Caco-2 (cell line): ENCODE results near the gene MYO9A. TPM values are rescaled to one million over a fixed set of nuclear protein-coding genes. Genes with fewer than 3 reads are reported as not detected.
"Not testable (repeated sequence)": the region's sequence is repeated elsewhere in the genome, so short reads cannot be mapped to it uniquely, and the experiment has no call there.

ENCODE experiments used
- BruUV-seq: library from RNA; stranded (reverse); fragments of 400-500 nt; replicated peaks from 2 replicates; lab custom pipeline; 2021; lab: Mats Ljungman, UMichigan
- CTCF ChIA-PET: fragments of 300-600 bp; sonication (Branson Sonifier 250); formaldehyde crosslinking; loops from one replicate; lab custom pipeline; 2022; ENCODE audit warnings: antibody characterized with exemption; lab: Charles Lee
- POLR2A ChIA-PET: fragments of 300-600 bp; sonication (Branson Sonifier 250); formaldehyde crosslinking; loops from one replicate; lab custom pipeline; 2022; ENCODE audit warnings: antibody characterized with exemption; lab: Charles Lee
- DNase-seq, 2 experiments: peaks; one replicate each; pipeline versions ENCODE4 v3.0.0 to v3.0.0-alpha.2; 2020 to 2022
- H3K27me3 ChIP-seq: replicated peaks from 2 replicates; pipeline ENCODE4 v1.6.0; 2011; ENCODE audit warnings: low read length; ENCODE audit not compliant: control insufficient read depth, insufficient read depth
- H3K36me3 ChIP-seq: 2 replicates; pipeline ENCODE4 v1.5.1; 2011; ENCODE audit warnings: low read length; ENCODE audit not compliant: control insufficient read depth, insufficient read depth
- H3K4me1 ChIP-seq: fragments of 250-450 bp; sonication (Bioruptor Pico); 2 replicates; pipeline ENCODE4 v1.5.1; 2020; ENCODE audit warnings: mild to moderate bottlenecking
- H3K4me3 ChIP-seq: 2 replicates; pipeline ENCODE4 v1.5.1; 2011; ENCODE audit warnings: low read depth, mild to moderate bottlenecking, control low read depth, low read length
- H3K9me3 ChIP-seq: fragments of 250-450 bp; sonication (Bioruptor Pico); 2 replicates; pipeline ENCODE4 v1.5.1; 2020; ENCODE audit warnings: mild to moderate bottlenecking, moderate library complexity
- H3K27ac Mint-ChIP-seq: one replicate; pipeline ENCODE4 v1.8.0; 2022; ENCODE audit warnings: mixed read lengths; ENCODE audit not compliant: unreplicated experiment
- H3K27me3 Mint-ChIP-seq: one replicate; pipeline ENCODE4 v1.8.0; 2022; ENCODE audit warnings: mixed read lengths; ENCODE audit not compliant: insufficient read depth, unreplicated experiment
- H3K36me3 Mint-ChIP-seq: one replicate; pipeline ENCODE4 v1.8.0; 2022; ENCODE audit warnings: mild to moderate bottlenecking, mixed read lengths; ENCODE audit not compliant: insufficient read depth, unreplicated experiment
- H3K4me1 Mint-ChIP-seq: one replicate; pipeline ENCODE4 v1.8.0; 2022; ENCODE audit warnings: low read depth, mixed read lengths; ENCODE audit not compliant: unreplicated experiment
- H3K4me3 Mint-ChIP-seq: one replicate; pipeline ENCODE4 v1.8.0; 2022; ENCODE audit warnings: mild to moderate bottlenecking, moderate library complexity, mixed read lengths; ENCODE audit not compliant: unreplicated experiment
- H3K9me3 Mint-ChIP-seq: one replicate; pipeline ENCODE4 v1.8.0; 2022; ENCODE audit warnings: mixed read lengths; ENCODE audit not compliant: unreplicated experiment
- intact Hi-C: fragments of 100-400 bp; cut with micrococcal nuclease; formaldehyde crosslinking; loops from one replicate; pipeline ENCODE4 v1.10.0; 2022; ENCODE audit not compliant: unreplicated experiment
- total RNA-seq: library from RNA; stranded (reverse); gene quantifications from 2 replicates; pipeline ENCODE4 v1.2.3, GENCODE V29; 2022
- TF ChIP-seq, protein P1 (sequence below), 2 experiments: fragments of 200-600 bp in 1 of 2; IDR thresholded peaks; 1 replicate in 1 of 2; 2 replicates in 1 of 2; pipeline versions ENCODE4 v1.5.1 to v1.8.0; 2011 to 2022; ENCODE audit warnings: antibody characterized with exemption in 1 of 2, control low read depth in 1 of 2, inconsistent platforms in 1 of 2, low read depth in 1 of 2, low read length in 1 of 2, mild to moderate bottlenecking in 1 of 2, moderate library complexity in 1 of 2; ENCODE audit not compliant: insufficient read depth in 1 of 2, severe bottlenecking in 1 of 2, unreplicated experiment in 1 of 2

Gene MYO9A
- total RNA-seq, 1 experiment from 2014 or later: 71.9 TPM

DNA sequence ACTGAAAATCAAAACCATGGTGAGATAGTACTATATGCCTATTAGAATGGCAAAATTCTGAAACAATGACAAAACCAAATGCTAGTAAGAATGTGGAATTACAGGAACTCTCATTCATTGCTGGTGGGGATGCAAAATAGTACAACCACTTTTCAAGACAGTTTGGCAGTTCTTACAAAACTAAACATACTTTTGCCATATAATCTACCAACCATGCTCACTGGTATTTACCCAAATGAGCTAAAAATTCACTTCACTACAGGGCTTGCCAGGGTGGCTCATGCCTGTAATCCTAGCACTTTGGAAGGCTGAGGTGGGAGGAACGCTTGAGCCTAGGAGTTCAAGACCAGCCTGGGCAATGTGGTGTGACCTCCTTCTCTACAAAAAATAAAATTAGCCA lies 40.0 kb downstream of the MYO9A start:
- intact Hi-C loops: no loop called here
- no peak overlapping the region for H3K4me3 ChIP-seq
- H3K9me3 ChIP-seq: no peaks in the 10 kb centered on the region
- no peaks in the 10 kb centered on the region for H3K27me3 ChIP-seq
- DNase-seq: no peak
- BruUV-seq: no TSS peak
- POLR2A ChIA-PET: no interaction called here
- Mint-ChIP-seq H3K27me3 (no peaks in the 10 kb centered on the region), H3K36me3 (peaks cover 5% of the 10 kb centered on the region), H3K27ac (no peak overlapping the region), H3K4me3 (no peak overlapping the region), H3K4me1 (peaks cover 14% of the 10 kb centered on the region), H3K9me3 (no peaks in the 10 kb centered on the region)
- H3K36me3 ChIP-seq: no peaks in the 10 kb centered on the region
- CTCF ChIA-PET: no interaction called here
- H3K4me1 ChIP-seq: no peaks in the 10 kb centered on the region
- TF ChIP-seq, protein P1, sequence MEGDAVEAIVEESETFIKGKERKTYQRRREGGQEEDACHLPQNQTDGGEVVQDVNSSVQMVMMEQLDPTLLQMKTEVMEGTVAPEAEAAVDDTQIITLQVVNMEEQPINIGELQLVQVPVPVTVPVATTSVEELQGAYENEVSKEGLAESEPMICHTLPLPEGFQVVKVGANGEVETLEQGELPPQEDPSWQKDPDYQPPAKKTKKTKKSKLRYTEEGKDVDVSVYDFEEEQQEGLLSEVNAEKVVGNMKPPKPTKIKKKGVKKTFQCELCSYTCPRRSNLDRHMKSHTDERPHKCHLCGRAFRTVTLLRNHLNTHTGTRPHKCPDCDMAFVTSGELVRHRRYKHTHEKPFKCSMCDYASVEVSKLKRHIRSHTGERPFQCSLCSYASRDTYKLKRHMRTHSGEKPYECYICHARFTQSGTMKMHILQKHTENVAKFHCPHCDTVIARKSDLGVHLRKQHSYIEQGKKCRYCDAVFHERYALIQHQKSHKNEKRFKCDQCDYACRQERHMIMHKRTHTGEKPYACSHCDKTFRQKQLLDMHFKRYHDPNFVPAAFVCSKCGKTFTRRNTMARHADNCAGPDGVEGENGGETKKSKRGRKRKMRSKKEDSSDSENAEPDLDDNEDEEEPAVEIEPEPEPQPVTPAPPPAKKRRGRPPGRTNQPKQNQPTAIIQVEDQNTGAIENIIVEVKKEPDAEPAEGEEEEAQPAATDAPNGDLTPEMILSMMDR (IDR thresholded peaks at IDR 0.05; ENCODE audit: insufficient read depth in 1 of 2, low read depth in 1 of 2, low read length in 1 of 2, severe bottlenecking in 1 of 2, unreplicated experiment in 1 of 2): no peak

DNA sequence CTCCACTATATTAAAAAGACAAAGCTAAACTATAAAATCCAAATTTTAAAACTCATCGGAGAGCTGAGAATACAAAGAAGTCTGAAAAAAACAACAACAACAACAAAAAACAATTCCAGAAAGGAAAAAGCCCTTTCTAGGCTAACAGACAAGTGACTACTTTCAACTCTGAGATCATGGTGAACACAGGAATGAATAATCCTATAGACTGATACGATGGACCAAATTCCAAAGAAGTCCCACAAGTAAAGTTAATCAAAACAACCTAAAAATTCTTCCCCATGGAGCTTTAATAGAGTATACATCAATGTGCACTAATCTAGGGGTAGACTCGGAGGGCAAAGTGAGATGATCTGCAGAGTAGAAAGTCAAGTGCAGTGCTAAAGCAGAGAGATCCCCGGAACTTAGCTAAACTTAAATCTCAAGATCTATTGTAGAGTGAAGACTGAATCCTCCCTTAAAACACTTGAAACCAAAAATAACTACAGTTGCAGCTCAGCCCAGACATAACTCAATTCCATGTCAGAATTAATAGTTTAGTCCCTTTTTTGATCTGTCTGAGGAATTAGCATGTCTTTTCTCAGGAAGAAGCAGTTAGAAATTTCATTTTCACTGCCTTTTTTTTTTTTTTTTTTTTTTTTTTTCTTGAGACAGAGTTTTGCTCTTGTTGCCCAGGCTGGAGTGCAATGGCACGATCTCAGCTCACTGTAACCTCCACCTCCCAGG lies 43.5 kb downstream of the MYO9A start:
- TF ChIP-seq, protein P1 (IDR thresholded peaks at IDR 0.05; ENCODE audit: insufficient read depth in 1 of 2, low read depth in 1 of 2, low read length in 1 of 2, severe bottlenecking in 1 of 2, unreplicated experiment in 1 of 2): no peak
- H3K9me3 ChIP-seq: no peaks in the 10 kb centered on the region
- Mint-ChIP-seq H3K27me3 (no peaks in the 10 kb centered on the region), H3K9me3 (no peaks in the 10 kb centered on the region), H3K36me3 (peaks cover 7% of the 10 kb centered on the region), H3K4me1 (peaks cover 16% of the 10 kb centered on the region), H3K27ac (no peak overlapping the region), H3K4me3 (no peak overlapping the region)
- no peak for DNase-seq
- H3K4me1 ChIP-seq: no peaks in the 10 kb centered on the region; the same call in 1 of the 2 replicates
- no peaks in the 10 kb centered on the region for H3K27me3 ChIP-seq
- no TSS peak for BruUV-seq
- H3K36me3 ChIP-seq: no peaks in the 10 kb centered on the region
- intact Hi-C loops: no loop called here
- H3K4me3 ChIP-seq: no peak overlapping the region
- ChIA-PET POLR2A (no interaction called here), CTCF (interaction anchor here (0.6 kb wide), 1 partner anchor 79 kb away, joined by 6 read pairs; no protein-coding TSS in a partner anchor)

DNA sequence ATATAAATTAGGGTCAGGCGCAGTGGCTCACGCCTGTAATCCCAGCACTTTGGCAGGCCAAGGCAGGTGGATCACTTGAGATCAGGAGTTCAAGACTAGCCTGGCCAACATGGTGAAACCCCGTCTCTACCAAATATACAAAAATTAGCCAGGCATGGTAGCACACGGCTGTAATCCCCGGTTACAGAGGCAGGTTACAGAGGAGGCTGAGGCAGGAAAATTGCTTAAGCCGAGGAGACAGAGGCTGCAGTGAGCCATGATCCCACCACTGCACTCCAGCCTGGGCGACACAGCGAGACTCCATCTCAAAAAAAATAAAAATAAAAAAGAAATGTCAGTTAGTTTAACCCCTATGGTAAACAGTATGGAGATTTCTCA lies 46.5 kb downstream of the MYO9A start:
- H3K36me3 ChIP-seq, POLR2A ChIA-PET, H3K4me3 Mint-ChIP-seq, H3K27me3 Mint-ChIP-seq, H3K27ac Mint-ChIP-seq, BruUV-seq, H3K36me3 Mint-ChIP-seq, intact Hi-C loops, DNase-seq, H3K4me1 ChIP-seq, H3K4me3 ChIP-seq, H3K27me3 ChIP-seq, CTCF ChIA-PET, H3K9me3 Mint-ChIP-seq, H3K9me3 ChIP-seq: not testable (repeated sequence)
- peaks cover 16% of the 10 kb centered on the region for H3K4me1 Mint-ChIP-seq
